Vagina (tissue), 2 donors: ENCODE data around the gene ZNF524. TPM values are rescaled to one million over a fixed set of nuclear protein-coding genes. Genes with fewer than 3 reads are reported as not detected.
A peak's percentile ranks its signal among the peaks of the same experiment; 100 is the strongest.

Source experiments
- DNase-seq, 2 donors: peaks; one replicate each; pipeline ENCODE4 v3.0.0-alpha.2; 2017; ENCODE audit errors: extremely low spot score in 2 of 2
- H3K27ac ChIP-seq: fragments of 200-600 bp; sonication (generic); one replicate; pipeline ENCODE4 v1.5.1; 2019
- H3K27me3 ChIP-seq: fragments of 200-600 bp; sonication (generic); one replicate; pipeline ENCODE4 v1.5.1; 2019
- H3K36me3 ChIP-seq, 2 donors: fragments of 200-600 bp; sonication (generic); one replicate each; pipeline ENCODE4 v1.5.1; 2017 to 2019
- H3K4me1 ChIP-seq: fragments of 200-600 bp; sonication (generic); one replicate; pipeline ENCODE4 v1.5.1; 2019
- H3K4me3 ChIP-seq, 2 donors: fragments of 200-600 bp; sonication (generic); 1 replicate in 1 of 2; 2 replicates in 1 of 2; pipeline ENCODE4 v1.5.1; 2016 to 2019
- H3K9me3 ChIP-seq: fragments of 200-600 bp; sonication (generic); one replicate; pipeline ENCODE4 v1.5.1; 2019
- POLR2A ChIP-seq, 2 donors: fragments of 450-650 bp; IDR thresholded peaks; one replicate each; pipeline ENCODE4 v1.6.1; 2017; ENCODE audit warnings: antibody characterized with exemption in 2 of 2, mild to moderate bottlenecking in 2 of 2, moderate library complexity in 2 of 2
- POLR2AphosphoS5 ChIP-seq, 2 donors: sonication (generic); formaldehyde crosslinking; IDR thresholded peaks; one replicate each; pipeline ENCODE4 v1.9.0; 2017; ENCODE audit warnings: antibody characterized with exemption in 2 of 2, mild to moderate bottlenecking in 2 of 2, low read depth in 1 of 2; ENCODE audit not compliant: insufficient read depth in 1 of 2
- intact Hi-C: fragments of 100-400 bp; cut with DNase I; formaldehyde crosslinking; loops from one replicate; pipeline ENCODE4 v1.15.1; 2023
- total RNA-seq: library from RNA; depleted of rRNA; stranded (reverse); fragments of >200 nt; gene quantifications from one replicate; pipeline ENCODE4 v1.2.3, GENCODE V29; 2016
- TF ChIP-seq, protein P1 (sequence below), 3 experiments: fragments of 450-650 bp in 2 of 3; fragments of 200-600 bp in 1 of 3; sonication (generic) in 1 of 3; IDR thresholded peaks; one replicate each; pipeline ENCODE4 v1.5.1; 2017 to 2019; ENCODE audit warnings: antibody characterized with exemption in 3 of 3, mild to moderate bottlenecking in 2 of 3, moderate library complexity in 2 of 3

The ZNF524 gene
- total RNA-seq, 1 donor from 2014 or later, result 15.5 TPM

DNA sequence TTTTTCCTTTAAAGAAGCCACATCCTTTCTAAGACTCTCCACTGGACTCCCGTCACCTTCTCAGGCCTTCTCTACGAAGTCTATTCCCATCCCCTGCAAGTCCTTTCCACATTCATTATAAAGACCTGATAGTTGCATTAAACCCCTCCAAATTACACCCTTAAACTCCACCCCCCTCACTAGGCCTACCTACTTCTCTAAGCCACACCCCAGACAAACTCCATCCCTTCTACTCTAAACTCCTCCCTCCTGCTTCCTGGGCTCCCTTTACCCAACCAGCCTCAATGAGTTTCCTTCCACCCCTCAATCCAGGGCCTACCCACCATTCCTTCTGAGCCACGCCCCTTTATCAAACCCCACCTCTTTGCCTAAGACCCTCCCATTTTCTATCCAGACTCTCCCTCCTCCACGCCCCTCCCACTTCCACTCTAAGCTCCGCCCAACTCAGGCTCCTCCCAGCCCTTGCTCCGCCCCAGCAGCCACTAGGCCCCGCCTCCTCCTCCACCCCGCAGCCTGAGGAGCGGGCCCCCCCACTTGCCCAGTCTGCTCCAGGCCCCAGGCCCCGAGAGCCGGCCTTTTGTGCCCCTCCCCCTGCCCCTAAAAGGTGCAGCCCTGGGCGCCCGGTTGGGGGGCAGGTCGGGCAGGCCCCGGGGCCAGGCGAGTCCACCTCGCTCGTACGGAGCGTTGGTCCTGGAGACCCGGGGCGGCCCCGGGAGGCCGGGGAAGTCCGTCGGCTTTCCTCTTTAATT is 1.2 kb upstream of the ZNF524 start:
- H3K27ac ChIP-seq, result peak overlapping the region; percentile 95
- peak in 1 of 2 donors; percentile 96 for DNase-seq
- no peaks in the 10 kb centered on the region for H3K27me3 ChIP-seq
- peaks cover 12% of the 10 kb centered on the region for H3K4me1 ChIP-seq
- no peaks in the 10 kb centered on the region for H3K9me3 ChIP-seq
- TF ChIP-seq, protein P1, sequence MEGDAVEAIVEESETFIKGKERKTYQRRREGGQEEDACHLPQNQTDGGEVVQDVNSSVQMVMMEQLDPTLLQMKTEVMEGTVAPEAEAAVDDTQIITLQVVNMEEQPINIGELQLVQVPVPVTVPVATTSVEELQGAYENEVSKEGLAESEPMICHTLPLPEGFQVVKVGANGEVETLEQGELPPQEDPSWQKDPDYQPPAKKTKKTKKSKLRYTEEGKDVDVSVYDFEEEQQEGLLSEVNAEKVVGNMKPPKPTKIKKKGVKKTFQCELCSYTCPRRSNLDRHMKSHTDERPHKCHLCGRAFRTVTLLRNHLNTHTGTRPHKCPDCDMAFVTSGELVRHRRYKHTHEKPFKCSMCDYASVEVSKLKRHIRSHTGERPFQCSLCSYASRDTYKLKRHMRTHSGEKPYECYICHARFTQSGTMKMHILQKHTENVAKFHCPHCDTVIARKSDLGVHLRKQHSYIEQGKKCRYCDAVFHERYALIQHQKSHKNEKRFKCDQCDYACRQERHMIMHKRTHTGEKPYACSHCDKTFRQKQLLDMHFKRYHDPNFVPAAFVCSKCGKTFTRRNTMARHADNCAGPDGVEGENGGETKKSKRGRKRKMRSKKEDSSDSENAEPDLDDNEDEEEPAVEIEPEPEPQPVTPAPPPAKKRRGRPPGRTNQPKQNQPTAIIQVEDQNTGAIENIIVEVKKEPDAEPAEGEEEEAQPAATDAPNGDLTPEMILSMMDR (IDR thresholded peaks at IDR 0.05), result no peak
- TF ChIP-seq POLR2A (IDR thresholded peaks at IDR 0.05) (peak in 1 of 2 donors; percentile 25), POLR2AphosphoS5 (IDR thresholded peaks at IDR 0.05; ENCODE audit: insufficient read depth in 1 of 2, low read depth in 1 of 2) (peak; percentile 7 to 84)
- intact Hi-C loops, result no loop called here
- H3K36me3 ChIP-seq, result peaks cover 0 to 15% of the 10 kb centered on the region in 2 donors
- H3K4me3 ChIP-seq, result peak overlapping the region; percentile 60 to 72

DNA sequence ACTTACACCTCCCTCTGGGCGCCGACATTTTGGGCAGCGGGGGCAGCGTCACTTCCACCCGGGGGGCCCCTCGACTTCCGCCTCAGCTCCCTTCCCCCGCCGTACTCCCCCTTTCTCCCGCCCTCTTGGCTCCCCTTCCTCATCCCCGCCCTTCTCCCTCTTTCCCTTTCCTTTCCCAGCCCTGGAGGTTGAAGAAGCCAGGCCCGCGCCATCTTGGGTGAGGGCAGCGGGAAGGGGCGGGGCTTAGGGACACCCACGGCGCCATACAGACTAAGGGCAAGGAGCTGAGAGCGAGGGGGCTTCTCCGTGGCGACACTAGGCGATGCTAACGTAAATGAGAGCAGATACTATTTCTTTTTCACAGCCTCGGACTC is 633 bp upstream of the ZNF524 start, which contains the start of gene FIZ1:
FIZ1 (minus strand) TSS at position 50 of the 374 bp plus-strand sequence. CDS start 1,652 bp downstream, outside the sequence.
- H3K27ac ChIP-seq, result peak within 1 kb of the TSS; percentile 95
- H3K9me3 ChIP-seq, result no peaks in the 10 kb centered on the region
- no peaks in the 10 kb centered on the region for H3K27me3 ChIP-seq
- peaks cover 18% of the 10 kb centered on the region for H3K4me1 ChIP-seq
- peak; percentile 59 to 86 for TF ChIP-seq POLR2AphosphoS5 (IDR thresholded peaks at IDR 0.05; ENCODE audit: insufficient read depth in 1 of 2, low read depth in 1 of 2)
- no peak for TF ChIP-seq POLR2A (IDR thresholded peaks at IDR 0.05)
- TF ChIP-seq, protein P1 (IDR thresholded peaks at IDR 0.05), result no peak
- peak within 1 kb of the TSS; percentile 60 to 72 for H3K4me3 ChIP-seq
- peaks cover 0 to 15% of the 10 kb centered on the region in 2 donors for H3K36me3 ChIP-seq
- intact Hi-C loops, result no loop called here
- peak in 1 of 2 donors; percentile 99 for DNase-seq

DNA sequence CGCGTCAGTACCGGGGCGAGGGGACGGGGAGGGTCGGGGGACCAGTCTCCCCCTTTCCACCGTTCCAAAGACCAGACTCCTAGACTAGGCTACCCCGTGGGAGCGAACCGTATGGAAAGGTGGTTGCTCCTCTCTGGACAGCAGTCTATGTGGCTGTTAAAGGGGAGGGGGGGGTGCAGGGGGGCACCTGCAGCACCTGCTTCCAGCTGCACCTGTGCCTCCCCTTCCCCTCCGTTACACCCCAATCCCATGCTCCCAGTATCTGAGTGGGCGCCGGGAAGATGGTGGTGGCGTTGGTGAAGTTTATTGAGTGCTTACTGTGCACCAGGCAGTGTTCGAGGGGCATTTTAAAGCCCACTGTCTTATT is 557 bp downstream of the ZNF524 start:
- intact Hi-C loops, result loop anchor here (10.0 kb wide), 1 partner anchor 196 kb away; the partner anchor contains the start of gene UBE2S
- DNase-seq, result no peak
- peaks cover 0 to 6% of the 10 kb centered on the region in 2 donors for H3K36me3 ChIP-seq
- H3K4me1 ChIP-seq, result peaks cover 22% of the 10 kb centered on the region
- no peaks in the 10 kb centered on the region for H3K9me3 ChIP-seq
- TF ChIP-seq POLR2AphosphoS5 (IDR thresholded peaks at IDR 0.05; ENCODE audit: insufficient read depth in 1 of 2, low read depth in 1 of 2) (no peak), POLR2A (IDR thresholded peaks at IDR 0.05) (no peak)
- TF ChIP-seq, protein P1 (IDR thresholded peaks at IDR 0.05), result no peak
- H3K27me3 ChIP-seq, result no peaks in the 10 kb centered on the region
- H3K4me3 ChIP-seq, result peak overlapping the region; percentile 60 to 72
- H3K27ac ChIP-seq, result peak overlapping the region; percentile 95

DNA sequence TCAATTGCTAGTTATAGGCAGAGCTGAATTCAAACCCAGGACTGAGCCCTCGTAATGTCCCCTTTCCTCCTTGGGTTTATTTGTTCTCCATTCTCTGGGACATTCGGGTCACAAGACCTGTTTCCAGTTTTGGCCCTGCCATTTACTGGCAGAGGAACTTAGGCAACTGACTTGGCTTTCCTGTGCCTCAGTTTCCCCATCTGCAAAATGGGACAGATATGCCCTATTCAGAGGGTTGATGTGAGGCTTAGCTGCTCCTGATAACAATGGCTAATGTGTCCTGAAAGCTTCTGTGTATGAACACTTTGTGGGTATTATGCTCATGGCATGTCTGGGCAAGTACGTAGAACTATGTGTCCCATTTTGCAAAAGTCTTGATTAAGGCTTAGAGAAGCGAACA is 996 bp downstream of the ZNF524 start:
- intact Hi-C loops, result loop anchor here (10.0 kb wide), 1 partner anchor 196 kb away; the partner anchor contains the start of gene UBE2S
- no peak for DNase-seq
- H3K27me3 ChIP-seq, result no peaks in the 10 kb centered on the region
- peaks cover 0 to 3% of the 10 kb centered on the region in 2 donors for H3K36me3 ChIP-seq
- H3K4me3 ChIP-seq, result peak overlapping the region; percentile 60 to 72
- H3K27ac ChIP-seq, result peak overlapping the region; percentile 95
- peaks cover 24% of the 10 kb centered on the region for H3K4me1 ChIP-seq
- TF ChIP-seq, protein P1 (IDR thresholded peaks at IDR 0.05), result no peak
- TF ChIP-seq POLR2AphosphoS5 (IDR thresholded peaks at IDR 0.05; ENCODE audit: insufficient read depth in 1 of 2, low read depth in 1 of 2) (peak in 1 of 2 donors; percentile 51), POLR2A (IDR thresholded peaks at IDR 0.05) (no peak)
- H3K9me3 ChIP-seq, result no peaks in the 10 kb centered on the region
